ENCODE data around the gene GPR161. TPM values are rescaled to one million over a fixed set of nuclear protein-coding genes. Genes with fewer than 3 reads are reported as not detected.
"Not testable (repeated sequence)": the region's sequence is repeated elsewhere in the genome, so short reads cannot be mapped to it uniquely, and the experiment has no call there.

GPR161 gene
- total and polyA plus RNA-seq, 12 donors = 0.93 to 3.3 (median 2.3) TPM

DNA sequence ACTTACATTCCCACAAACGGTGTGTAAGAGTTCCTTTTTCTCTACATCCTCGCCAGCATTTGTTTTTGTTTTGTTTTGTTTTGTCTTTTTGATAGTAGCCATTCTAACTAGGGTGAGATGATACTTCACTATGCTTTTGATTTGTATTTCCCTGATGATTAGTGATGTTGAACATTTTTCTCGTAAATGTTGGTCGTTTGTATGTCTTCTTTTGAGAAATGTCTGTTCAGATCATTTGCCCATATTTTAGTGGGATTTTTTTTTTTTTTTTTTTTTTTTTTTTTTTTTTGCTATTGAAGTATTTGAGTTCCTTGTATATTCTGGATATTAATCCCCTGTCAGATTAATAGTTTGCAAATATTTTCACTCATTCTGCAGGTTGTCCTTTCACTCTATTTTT is 19.2 kb upstream of the GPR161 start:
- Histone ChIP-seq H3K4me1 (no peaks in the 10 kb centered on the region), H3K27ac (no peak overlapping the region), H3K4me3 (no peak overlapping the region), H3K27me3 (no peaks in the 10 kb centered on the region), H3K36me3 (no peaks in the 10 kb centered on the region), H3K9me3 (peaks cover 0 to 38% (median 10%) of the 10 kb centered on the region in 11 donors)
- WGBS, 2 donors = 59 to 65% methylated on average over 4 of the region's 4 CpGs
- DNase-seq (no peak), ATAC-seq (no peak)
- TF ChIP-seq, protein P1, sequence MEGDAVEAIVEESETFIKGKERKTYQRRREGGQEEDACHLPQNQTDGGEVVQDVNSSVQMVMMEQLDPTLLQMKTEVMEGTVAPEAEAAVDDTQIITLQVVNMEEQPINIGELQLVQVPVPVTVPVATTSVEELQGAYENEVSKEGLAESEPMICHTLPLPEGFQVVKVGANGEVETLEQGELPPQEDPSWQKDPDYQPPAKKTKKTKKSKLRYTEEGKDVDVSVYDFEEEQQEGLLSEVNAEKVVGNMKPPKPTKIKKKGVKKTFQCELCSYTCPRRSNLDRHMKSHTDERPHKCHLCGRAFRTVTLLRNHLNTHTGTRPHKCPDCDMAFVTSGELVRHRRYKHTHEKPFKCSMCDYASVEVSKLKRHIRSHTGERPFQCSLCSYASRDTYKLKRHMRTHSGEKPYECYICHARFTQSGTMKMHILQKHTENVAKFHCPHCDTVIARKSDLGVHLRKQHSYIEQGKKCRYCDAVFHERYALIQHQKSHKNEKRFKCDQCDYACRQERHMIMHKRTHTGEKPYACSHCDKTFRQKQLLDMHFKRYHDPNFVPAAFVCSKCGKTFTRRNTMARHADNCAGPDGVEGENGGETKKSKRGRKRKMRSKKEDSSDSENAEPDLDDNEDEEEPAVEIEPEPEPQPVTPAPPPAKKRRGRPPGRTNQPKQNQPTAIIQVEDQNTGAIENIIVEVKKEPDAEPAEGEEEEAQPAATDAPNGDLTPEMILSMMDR (IDR thresholded peaks at IDR 0.05) = no peak
- intact Hi-C loops (cut with DNase I) = no loop called here

DNA sequence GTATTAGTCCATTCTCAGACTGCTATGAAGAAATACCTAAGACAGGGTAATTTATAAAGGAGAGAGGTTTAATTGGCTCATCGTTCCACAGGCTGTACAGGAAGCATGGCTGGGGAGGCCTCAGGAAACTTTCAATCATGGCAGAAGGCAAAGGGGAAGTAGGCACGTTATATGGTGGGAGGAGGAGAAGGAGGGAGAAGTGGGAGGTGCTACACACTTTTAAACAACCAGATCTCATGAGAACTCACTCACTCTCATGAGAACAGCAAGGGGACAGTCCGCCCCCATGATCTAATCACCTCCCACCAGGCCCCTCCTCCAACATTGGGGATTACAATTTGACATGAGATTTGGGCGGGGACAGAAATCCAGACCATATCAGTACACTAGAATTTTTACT is 18.0 kb upstream of the GPR161 start:
- WGBS, 2 donors = 67 to 81% methylated on average over 4 of the region's 4 CpGs
- intact Hi-C loops (cut with DNase I); H3K4me1 ChIP-seq; H3K27ac ChIP-seq; DNase-seq; H3K27me3 ChIP-seq; H3K4me3 ChIP-seq; ATAC-seq; H3K36me3 ChIP-seq: not testable (repeated sequence)
- H3K9me3 ChIP-seq = peaks cover 0 to 26% (median 8%) of the 10 kb centered on the region in 11 donors

DNA sequence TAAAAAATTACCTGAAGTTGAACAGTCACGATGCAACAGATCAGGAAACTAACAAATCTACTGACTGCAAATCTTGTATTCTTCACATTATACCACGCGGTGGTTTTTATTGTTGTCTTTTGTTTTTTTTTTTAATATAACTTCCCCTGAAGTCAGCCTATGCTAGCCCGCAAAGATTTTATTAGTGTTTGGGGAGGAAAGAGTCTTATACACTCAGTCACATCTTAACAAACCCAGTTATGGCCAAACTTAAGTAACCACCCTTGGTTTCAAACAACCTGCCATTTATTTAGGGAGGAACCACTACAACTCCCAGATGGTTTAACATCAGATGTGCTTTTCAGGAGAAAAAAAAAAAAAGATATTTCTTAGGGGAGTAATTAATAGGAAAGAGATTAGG is 15.2 kb upstream of the GPR161 start:
- 81 to 91% methylated on average over 4 of the region's 4 CpGs for WGBS, 2 donors
- no peaks in the 10 kb centered on the region for H3K4me1 ChIP-seq
- TF ChIP-seq, protein P1 (IDR thresholded peaks at IDR 0.05) = no peak
- peaks cover 0 to 4% (median 0%) of the 10 kb centered on the region in 11 donors for H3K9me3 ChIP-seq
- intact Hi-C loops (cut with DNase I) = no loop called here
- DNase-seq (no peak), ATAC-seq (no peak)
- no peaks in the 10 kb centered on the region for H3K36me3 ChIP-seq
- no peak overlapping the region for H3K4me3 ChIP-seq
- H3K27ac ChIP-seq = no peak overlapping the region
- no peaks in the 10 kb centered on the region for H3K27me3 ChIP-seq

DNA sequence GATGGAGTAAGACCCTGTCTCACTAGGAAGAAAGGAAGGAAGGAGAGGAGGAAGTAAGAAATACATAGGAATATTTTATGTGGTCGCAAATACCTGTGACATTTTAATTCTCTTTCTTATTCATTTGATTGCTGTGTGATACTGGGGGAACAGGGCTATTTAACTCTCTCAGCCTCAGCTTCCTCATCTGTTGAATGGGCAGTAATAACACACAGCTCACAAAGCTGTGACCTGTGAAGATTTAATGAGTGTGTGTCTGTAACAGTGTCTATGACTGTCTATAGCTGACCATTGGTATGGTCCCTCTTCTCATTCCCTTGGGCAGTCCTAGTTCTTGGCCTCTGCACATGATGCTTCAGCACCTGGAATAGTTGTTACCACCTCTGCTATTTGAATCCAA is 13.6 kb upstream of the GPR161 start:
- TF ChIP-seq, protein P1 (IDR thresholded peaks at IDR 0.05) = no peak
- Histone ChIP-seq H3K4me3 (no peak overlapping the region), H3K36me3 (no peaks in the 10 kb centered on the region), H3K27ac (no peak overlapping the region), H3K4me1 (peaks cover 0 to 5% (median 4%) of the 10 kb centered on the region in 9 donors), H3K9me3 (no peaks in the 10 kb centered on the region), H3K27me3 (no peaks in the 10 kb centered on the region)
- DNase-seq (no peak), ATAC-seq (no peak)
- intact Hi-C loops (cut with DNase I) = no loop called here
- WGBS, 2 donors = 93 to 96% methylated on average over 1 of the region's 1 CpG

DNA sequence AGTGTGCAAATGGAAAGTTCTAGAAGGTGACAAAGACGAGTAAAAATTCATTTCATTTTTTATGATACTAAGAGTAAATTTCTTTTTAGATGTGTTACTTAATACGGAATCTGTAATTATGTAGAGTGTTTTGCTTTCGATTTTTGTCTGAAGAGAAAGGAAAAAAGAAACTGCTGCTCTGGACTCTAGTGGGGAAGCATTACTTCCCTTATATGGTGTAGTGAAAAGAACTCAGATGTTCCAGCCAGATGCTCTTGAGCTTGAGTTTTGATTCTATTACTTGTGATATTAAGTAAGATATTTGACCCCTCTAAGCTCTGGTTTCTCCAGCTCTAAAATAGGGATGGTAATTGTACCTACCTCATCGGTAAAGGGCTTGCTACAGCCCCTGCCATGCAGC is 12.2 kb upstream of the GPR161 start:
- Histone ChIP-seq H3K4me3 (no peak overlapping the region), H3K27ac (peak overlapping the region in 1 of 10 donors; percentile 19)
- intact Hi-C loops (cut with DNase I) = loop anchor here in 2 of 10 donors (5.0 to 10.0 kb wide), 2 partner anchors 54 to 57 kb away; no protein-coding TSS in a partner anchor

More for the DNA sequence above, 12.2 kb upstream of the GPR161 start:
- H3K4me1 ChIP-seq = peaks cover 0 to 6% (median 4%) of the 10 kb centered on the region in 9 donors
- 75 to 84% methylated on average over 4 of the region's 4 CpGs for WGBS, 2 donors
- DNase-seq = no peak
- ATAC-seq = no peak
- no peaks in the 10 kb centered on the region for H3K36me3 ChIP-seq
- TF ChIP-seq, protein P1 (IDR thresholded peaks at IDR 0.05) = no peak
- H3K27me3 ChIP-seq = no peaks in the 10 kb centered on the region
- H3K9me3 ChIP-seq = no peaks in the 10 kb centered on the region

All from heart right ventricle (tissue), 16 donors.